GM18505 (cell line): ENCODE measurements around the gene KMT2C.

ENCODE experiments used
- ATAC-seq: cut with Tn5 transposase; IDR thresholded peaks from one replicate; pipeline ENCODE4 v1.9.1; 2021; ENCODE audit not compliant: unreplicated experiment
- POLR2A ChIP-seq: IDR thresholded peaks from 4 replicates; pipeline ENCODE4 v1.6.1; 2011; ENCODE audit warnings: borderline replicate concordance; ENCODE audit not compliant: insufficient read depth, insufficient read length; ENCODE audit errors: extremely low read depth

Gene KMT2C

GRCh38 chr7:152137476-152138025, 298.3 kb downstream of the KMT2C start:
- no peak for TF ChIP-seq POLR2A
- no peak for ATAC-seq

DNA sequence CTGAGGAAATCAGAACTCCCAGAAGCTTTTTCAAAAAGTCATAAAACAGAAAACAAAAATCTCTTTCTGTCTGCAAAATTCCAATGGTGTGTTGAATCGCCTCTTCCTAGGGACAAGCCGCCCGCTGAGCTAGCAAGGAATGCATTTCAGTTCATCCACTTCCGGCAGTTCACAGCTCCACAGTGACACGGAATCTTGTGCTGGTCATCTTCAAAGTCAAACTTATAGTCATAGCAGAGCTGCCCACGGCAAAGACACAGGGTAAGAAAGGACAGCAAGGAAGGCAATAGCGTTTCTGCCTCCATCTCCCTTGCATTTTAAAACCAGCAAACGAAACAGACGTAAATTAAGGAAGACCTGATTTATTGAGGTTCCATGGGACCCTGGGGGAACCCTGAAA, 299.1 kb downstream of the KMT2C start:
- no peak for ATAC-seq
- TF ChIP-seq POLR2A = no peak

DNA sequence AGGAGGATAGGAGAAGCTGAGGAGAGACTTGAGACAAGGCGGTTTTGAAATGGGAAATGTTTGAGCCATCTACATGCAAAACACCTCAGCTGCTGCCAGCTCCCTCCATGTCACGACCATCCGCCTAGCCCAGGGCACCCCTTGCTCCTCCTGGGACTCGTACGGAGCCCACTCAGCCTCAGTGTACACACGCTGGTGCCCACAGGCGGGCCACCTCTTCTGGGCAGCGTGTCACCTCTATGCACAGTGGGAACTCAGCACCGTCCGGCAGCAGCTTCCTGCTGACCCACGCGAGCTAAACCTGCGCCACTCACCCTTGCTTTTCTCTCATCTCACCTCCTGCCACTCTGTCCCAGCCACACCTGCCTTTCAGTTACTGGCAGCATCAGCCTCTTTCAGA, 302.0 kb downstream of the KMT2C start:
- TF ChIP-seq POLR2A = no peak
- no peak for ATAC-seq

GRCh38 chr7:152132812-152133211, 303.0 kb downstream of the KMT2C start:
- ATAC-seq = no peak
- no peak for TF ChIP-seq POLR2A

DNA sequence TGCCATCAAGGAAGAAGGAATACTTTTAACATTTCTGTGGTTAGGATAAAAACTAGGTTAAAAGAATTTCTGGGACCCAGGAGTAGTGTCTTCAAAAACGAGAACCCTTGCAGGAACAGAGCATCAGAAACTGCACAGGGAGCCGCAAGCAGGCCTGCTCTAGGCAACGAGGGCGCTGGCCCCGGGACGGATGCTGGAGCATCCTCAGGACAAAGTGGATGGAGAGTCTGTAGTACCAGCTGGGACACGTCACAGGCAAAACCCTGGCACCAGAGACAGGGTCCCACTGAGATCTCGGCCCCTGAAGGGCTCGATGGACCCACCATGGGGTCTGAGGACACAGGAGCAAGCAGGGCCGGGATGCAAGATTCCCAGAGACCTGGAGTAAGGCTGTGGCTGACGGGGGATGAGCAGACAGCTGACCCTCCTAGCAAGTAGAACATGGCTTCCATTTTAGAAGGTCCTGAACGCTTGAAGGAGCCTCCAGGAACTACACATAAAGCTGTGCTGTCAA, 303.8 kb downstream of the KMT2C start:
- no peak for TF ChIP-seq POLR2A
- no peak for ATAC-seq

DNA sequence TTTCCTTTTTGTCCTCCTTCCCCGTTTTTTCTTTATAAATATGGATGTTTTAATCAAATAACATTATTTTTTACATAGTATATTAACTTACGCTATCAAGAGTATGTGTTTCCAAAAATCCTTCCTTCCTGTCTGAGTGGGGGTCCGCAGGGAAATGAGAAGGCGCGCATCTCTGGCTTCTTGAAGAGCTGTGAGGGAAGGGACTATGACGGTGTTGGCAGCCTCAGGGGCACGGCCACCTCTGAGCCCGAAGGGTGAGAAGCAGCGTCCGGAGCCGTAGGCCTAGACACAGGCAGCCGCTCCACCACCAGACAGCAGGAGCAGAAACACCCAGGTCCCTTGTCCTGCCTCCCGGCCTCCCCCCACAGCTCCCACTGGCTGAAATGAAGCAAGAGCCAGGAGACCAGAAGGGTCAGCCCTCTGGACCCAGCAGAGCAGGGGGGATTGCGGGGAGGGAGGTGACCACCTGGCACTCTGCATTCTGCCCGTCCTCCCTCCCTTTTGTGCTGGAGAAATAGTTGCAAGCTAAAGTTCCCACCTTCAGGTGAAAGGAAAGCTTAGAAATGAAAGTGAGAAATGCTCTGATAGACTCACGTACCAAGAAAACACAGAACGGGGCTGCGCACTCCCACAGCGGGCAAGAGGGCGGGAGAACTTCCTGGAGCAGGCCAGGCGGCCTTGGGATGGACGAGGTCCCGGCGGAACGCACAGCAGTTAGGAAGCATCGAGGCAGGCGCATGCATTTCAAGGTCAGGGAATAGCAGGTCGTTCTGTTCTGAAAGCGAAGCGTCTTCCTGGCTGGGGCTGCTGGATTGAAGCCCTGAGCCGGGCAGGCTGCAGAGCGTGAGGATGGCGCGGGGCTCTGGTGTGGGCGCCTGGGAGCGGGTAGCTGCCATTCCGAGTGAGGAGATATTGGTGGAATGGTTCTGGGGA, 304.9 kb downstream of the KMT2C start:
- TF ChIP-seq POLR2A = no peak
- no peak for ATAC-seq

- ATAC-seq = no peak
- TF ChIP-seq POLR2A = no peak
Observed at GRCh38 chr7:152129682-152130081, 306.1 kb downstream of the KMT2C start.

GRCh38 chr7:152128741-152129461, 306.9 kb downstream of the KMT2C start:
- no peak for TF ChIP-seq POLR2A
- no peak for ATAC-seq

DNA sequence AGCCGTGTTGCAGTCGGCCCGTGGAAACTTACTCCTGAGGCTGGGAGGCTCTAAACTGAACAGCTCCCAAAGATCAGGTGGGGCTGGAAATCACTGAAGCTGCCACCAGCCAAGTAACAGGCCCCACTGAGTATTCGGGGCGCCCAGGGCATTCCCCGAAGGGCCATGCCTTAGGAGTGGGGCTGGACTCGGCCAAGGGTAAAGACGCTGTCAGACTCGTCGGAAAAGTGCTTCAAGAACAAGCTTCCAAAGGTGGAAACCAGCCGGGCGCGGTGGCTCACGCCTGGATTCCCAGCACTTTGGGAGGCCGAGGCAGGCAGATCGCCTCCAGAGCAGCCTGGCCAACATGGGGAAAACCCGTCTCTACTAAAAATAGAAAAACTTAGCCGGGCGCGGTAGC, 307.6 kb downstream of the KMT2C start:
- no peak for TF ChIP-seq POLR2A
- no peak for ATAC-seq

DNA sequence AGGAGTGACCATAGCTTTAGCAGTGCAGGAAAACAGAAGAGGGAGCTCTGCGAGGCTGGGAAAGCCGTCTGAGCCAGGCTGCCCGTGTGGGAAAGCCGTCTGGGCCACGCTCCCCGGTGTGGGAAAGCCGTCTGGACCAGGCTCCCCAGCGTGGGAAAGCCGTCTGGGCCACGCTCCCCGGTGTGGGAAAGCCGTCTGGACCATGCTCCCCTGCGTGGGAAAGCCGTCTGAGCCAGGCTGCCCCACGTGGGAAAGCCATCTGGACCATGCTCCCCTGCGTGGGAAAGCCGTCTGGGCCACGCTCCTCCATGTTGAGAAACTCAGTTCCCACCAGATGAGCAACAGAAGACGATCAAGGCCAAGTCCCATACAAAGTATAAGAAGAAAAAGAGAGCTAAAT, 308.6 kb downstream of the KMT2C start:
- TF ChIP-seq POLR2A = no peak
- no peak for ATAC-seq

DNA sequence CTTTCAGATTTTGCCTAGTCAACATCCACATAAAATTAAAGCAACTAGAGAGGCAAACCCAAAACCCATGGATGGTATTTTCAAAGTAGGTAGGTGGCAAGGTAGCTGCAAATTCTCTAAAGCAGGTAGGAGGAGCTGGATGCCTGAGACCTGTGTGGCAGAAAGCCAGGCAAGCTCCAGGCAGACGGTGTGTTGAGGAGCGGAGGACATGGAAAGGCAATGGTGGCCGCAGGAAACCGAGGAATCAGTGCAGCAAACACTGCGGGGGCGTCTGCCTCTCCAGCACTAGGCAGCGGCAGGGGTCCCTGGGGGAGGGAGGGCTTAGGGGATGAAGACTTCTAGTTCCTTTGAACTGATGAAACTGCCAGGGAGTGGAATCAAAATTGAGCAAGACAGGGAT, 309.1 kb downstream of the KMT2C start:
- TF ChIP-seq POLR2A = no peak
- no peak for ATAC-seq

DNA sequence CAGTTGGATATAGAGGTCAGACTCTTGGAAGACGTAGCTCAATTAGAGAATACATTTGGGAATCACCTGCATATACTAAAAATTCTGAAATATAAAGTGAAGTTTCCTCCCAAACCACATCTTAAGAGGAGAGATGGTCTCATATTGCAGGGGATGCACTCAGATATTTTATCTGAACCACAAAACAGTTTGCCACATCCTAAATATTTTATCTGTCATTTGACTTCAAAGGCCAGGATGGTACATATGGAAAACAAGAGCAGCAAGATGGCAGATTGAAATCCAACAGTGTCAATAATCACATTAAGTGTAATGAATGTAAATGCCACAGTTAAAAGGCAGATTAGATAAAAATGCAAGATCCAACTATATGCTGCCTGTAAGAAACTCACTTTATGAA, 313.3 kb downstream of the KMT2C start:
- TF ChIP-seq POLR2A = no peak
- ATAC-seq = no peak

DNA sequence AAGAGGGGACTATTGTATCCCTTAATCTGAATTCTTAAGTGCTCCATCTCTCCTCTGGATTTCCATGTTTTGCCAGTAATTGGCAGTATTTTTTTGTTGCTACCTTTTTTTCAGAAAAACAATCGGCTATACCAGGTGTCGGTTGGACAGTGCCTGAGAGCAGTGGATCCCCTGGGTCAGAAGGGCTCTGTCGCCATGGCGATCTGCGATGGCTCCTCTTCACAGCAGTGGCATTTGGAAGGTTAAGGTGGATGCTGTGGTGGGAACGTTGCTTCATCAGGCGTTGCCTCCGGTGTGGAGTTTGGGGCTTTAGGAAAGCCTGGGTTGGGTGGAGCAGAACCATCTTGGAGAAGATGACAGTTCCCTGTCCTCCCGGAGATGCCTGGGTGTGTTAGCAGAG, 314.4 kb downstream of the KMT2C start:
- no peak for TF ChIP-seq POLR2A
- no peak for ATAC-seq

- TF ChIP-seq POLR2A = no peak
- ATAC-seq = no peak
Observed at GRCh38 chr7:152120776-152121175, 315.0 kb downstream of the KMT2C start.

GRCh38 chr7:152120210-152120609, 315.6 kb downstream of the KMT2C start:
- TF ChIP-seq POLR2A = no peak
- no peak for ATAC-seq
